CD4-positive, alpha-beta T cell treated with Interleukin-4 for 1 hour (primary cell): Measurements from ENCODE around the gene UBE2N.

Experiments
- DNase-seq, 2 donors: peaks; one replicate each; pipeline ENCODE4 v3.0.0-alpha.2; 2020 to 2022

The UBE2N gene

GRCh38 chr12:93441617-93442410, at the start of gene UBE2N:
Gene UBE2N (minus strand): TSS chr12:93441947. CDS start chr12:93441884, 63 bp downstream.
- DNase-seq: peak; percentile 96

- no peak for DNase-seq
These were observed 42.7 kb upstream of the UBE2N start for GRCh38 chr12:93484315-93484981.

GRCh38 chr12:93483151-93483807, 41.5 kb upstream of the UBE2N start:
- no peak for DNase-seq

- DNase-seq: no peak
These were observed 41.0 kb upstream of the UBE2N start for GRCh38 chr12:93482721-93483120.

DNA sequence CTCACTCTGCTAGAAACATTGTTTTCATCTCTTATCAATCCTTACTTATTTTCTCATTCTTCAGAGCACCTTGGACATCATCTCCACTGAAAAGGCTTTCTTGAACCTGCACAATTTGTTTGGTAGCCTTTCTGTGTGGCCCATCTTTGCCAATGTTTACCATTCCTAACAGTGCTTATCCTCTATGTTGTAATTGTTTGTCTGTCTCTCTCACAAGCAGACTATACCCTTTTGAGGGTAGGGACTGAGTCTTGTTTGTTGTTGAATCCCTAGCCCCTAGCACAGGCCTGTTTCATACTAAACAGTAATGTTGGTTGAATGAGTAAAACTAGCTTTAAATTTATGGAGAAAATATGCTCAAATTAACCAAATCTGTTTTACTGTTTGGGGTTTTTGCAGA, 34.8 kb upstream of the UBE2N start:
- no peak for DNase-seq

- DNase-seq: no peak
These were observed 27.6 kb upstream of the UBE2N start for GRCh38 chr12:93469386-93469785.

GRCh38 chr12:93468008-93468371, 26.2 kb upstream of the UBE2N start:
- DNase-seq: no peak

DNA sequence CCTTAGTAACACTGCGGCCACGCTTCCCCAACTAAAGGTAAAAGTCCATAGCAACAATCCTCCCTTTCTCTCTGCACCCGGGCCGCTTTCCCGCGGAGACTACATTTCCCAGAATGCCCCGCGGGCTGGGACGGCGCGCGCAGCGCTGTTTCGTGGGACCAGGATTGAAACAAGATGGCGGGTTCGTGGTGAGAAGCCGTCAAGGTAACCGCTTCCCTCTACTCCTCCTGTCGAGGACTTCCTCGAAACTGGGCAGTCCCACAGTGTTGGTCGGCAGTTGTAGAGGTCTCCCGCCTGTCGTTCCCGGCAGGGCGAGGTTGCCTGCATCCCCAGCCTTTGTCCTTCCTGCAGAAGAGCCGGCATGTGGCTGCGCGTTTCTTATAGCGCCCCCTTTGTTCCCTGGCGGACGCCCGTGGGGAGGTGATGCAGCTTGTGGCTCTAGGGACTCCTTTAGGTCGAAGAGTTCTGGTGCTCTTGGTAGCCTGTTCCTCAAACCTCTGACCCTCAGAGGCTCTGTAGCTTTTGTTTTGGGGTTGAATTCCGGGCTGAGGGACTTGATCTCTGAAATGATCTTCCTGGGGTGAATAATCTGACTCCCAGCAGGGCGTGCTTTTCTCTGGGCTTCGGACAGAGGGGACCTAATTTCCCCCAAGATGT, 25.7 kb upstream of the UBE2N start, which contains the start of gene MRPL42:
TSS of gene MRPL42 (plus strand) at position 164 of the 657 bp plus-strand sequence. CDS start 1,772 bp downstream, outside the sequence.
- DNase-seq: peak; percentile 92 to 95

DNA sequence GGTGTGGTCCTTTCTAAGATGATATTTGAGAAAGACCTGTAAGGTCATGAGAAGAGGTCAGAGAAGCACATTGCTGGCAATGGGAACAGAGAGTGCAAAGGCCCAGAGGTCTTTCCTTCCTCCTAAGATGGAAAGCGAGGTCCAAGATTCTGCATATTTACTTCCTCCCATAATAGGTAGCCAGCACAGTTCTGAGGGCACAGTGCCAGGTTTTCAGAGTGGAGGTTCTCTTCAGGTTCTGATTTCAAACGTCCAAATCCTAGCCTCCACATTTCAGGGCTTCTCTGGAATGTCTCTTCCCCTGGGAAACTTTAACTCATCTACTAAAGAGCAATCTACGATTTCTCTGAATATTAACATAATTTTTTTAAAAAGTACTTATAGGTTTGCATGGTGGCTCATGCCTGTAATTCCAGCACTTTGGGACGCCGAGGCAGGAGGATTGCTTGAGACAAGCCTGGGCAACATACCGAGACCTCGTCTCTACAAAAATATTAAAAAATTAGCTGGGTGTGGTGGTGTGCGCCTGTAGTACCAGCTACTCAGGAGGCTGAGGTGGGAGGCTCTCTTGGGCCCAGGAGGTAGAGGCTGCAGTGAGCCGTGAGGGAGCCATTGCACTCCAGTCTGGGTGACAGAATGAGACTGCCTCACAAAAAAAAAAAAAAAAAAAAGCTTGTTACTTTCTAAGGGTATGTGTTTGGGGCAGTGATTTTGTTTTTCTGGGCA, 25.0 kb upstream of the UBE2N start:
- no peak for DNase-seq

DNA sequence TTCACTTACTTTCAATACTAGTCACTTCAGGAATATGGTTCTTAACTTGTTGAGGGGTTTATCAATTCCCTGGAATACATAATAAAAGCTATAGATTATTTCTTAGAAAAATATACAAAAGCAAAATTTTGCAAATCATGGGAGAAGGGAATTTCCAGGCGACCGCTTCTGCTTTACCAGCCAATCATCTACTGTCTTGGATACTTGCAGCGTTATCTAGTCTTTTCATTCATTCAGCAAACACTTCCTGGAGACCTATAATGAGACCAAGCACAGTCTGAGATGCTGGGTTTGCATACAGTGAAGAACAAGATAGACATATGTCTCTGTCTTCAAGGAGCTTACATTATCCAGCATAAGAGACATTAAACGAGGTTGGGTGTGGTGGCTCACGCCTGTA, 24.1 kb upstream of the UBE2N start:
- no peak for DNase-seq

DNA sequence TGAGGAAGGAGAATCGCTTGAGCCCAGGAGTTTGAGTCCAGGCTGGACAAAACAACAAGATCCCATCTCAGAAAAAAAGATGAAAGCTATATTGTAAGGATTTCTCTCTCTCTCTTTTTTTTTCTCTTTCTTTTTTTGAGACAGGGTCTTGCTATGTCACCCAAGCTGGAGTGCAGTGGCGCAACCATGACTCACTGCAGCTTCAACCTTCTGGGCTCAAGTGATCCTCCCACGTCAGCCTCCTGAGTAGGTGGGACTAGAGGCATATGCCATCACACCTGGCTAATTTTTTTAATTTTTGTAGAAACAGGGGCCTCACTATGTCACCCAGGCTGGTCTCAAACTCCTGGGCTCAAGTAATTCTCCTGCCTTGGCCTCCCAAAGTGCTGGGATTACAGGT, 19.8 kb upstream of the UBE2N start:
- DNase-seq: no peak

- no peak for DNase-seq
These were observed 19.2 kb upstream of the UBE2N start for GRCh38 chr12:93460902-93461301.

GRCh38 chr12:93460003-93460402, 18.3 kb upstream of the UBE2N start:
- no peak for DNase-seq

DNA sequence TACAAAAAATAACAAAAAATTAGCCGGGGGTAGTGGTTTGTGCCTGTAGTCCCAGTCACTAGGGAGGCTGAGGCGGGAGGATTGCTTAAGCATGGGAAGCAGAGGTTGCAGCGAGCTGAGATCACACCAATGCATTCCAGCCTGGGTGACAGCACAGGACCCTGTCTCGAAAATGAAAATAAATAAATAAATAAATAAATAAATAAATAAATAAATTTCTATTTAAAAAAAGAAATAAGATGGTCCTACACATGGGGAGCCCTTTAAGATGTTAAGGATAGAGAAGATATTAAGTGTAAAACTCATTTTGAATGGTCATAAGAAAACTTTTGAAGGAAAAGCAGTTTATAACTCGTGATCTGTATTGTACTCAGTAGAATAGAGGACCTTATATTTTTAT, 17.4 kb upstream of the UBE2N start:
- DNase-seq: no peak

GRCh38 chr12:93456077-93456476, 14.3 kb upstream of the UBE2N start:
- no peak for DNase-seq

DNA sequence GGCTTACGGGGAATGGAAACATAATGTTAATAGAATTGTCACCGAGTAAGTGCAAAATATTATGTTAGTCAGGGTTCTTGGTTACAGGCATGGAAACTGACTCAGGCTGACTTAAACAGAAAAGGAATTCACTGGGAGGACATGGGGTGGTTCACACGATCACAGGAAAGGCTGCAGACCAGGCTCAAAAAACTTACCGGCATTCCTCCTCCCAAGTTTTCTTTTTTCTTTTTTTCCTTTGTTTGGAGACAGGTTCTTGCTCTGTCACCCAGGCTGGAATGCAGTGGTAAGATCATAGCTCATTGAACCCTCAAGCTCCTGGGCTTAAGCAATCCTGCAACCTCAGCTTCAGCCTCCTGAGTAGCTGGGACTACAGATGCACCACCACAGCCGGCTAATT, 11.9 kb upstream of the UBE2N start:
- DNase-seq: no peak

DNA sequence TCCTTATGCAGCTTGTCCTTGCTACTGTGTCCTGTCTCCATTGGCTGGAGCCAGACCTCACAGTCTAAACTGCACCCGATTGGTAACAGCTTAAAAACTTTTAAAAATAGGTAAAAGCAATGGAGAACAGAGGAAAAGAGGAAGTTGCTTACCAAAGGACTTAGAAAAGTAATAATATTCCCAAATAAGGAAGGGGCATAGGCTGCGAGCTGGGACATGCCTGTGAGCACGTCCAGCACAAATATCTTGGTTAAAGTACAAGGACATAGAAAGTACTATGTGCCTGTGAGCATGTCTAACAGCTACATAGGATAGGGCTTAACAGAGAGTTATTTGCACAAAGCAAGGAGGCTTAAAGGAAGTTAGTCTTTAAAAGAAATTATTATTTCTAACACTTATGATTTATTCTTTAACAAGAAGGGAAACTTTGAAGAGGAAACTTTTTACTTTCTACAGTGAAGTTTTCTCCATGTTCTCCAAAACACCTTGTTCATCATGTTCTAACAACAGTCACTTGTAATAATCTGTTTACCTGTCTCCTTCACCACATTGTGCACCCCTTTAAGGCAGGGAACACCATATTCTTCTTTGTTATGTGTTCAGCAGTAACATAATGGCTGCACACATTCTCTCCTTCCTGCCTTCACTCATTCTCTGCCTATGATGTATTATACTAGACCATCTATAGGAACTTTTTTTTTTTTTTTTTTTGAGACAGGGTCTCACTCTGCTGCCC, 9.8 kb upstream of the UBE2N start:
- DNase-seq: no peak

GRCh38 chr12:93449277-93449676, 7.5 kb upstream of the UBE2N start:
- DNase-seq: no peak

DNA sequence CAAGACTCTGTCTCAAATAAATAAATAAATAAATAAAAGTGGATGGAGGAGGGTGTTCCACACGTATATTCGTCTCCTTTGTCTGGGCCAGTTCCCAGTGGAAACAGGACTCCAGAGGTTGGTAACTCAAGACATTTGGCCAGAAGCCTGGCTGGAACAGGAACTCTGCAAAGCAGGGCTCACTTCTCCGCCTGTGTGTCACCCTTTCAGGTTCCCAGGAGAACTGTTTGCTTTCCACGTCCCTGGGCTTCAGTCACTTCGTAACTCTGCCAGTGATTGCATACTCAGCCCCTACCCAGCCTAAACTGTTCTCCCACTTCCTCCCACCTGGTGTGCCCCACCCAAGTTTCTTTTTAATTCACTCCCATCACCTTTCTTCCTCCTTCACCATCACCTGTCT, 7.0 kb upstream of the UBE2N start:
- no peak for DNase-seq

DNA sequence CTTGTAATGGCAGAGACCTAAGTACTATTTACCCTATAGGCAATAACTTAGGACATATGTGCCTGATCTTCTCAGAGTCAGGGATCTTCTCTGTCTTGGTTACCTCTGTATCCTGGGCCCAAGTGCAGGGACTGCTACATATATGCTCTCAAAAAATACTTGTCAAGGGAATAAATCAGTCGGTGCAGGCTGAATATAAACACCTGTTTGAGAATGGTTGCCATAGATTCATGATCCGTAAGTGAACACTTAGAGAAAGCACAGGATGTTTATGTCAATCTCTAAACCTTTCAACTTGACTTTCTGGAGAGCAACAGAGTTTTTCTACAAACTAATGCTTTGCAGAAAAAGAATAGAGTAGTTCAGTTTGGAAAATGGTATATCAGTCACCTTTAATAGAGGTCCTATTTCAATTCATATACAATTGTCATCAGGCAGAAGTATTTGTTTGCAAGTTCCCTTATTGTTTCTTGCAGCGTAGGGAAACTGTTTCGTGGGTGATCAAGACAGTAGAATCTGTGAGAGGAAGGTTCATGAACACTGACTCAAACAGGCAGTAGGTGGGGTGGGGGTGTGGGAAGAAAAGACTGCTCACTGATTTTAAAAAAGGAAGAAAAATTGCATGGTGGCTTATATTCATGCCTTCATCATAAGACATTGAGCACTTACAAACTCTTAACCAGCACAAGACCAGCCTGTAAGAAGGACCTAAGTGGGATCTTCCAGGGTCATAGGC, 6.0 kb upstream of the UBE2N start:
- no peak for DNase-seq

- no peak for DNase-seq
These were observed 1.8 kb upstream of the UBE2N start for GRCh38 chr12:93443576-93443975.
